T1000 (cell line): ENCODE results near the gene GDF10.

Experiments used
- DNase-seq: peaks from one replicate; lab custom pipeline; 2025; ENCODE audit warnings: mixed read lengths; lab: John Stamatoyannopoulos, UW

Gene GDF10

GRCh38 chr10:47354165-47354564 is 54.2 kb downstream of the GDF10 start:
- no peak for DNase-seq

- DNase-seq: no peak
Observed at GRCh38 chr10:47354900-47355299, 54.9 kb downstream of the GDF10 start.

GRCh38 chr10:47356708-47357107 is 56.7 kb downstream of the GDF10 start:
- no peak for DNase-seq

- no peak for DNase-seq
Observed at GRCh38 chr10:47357131-47357582, 57.2 kb downstream of the GDF10 start.

- DNase-seq: no peak
Observed at GRCh38 chr10:47357911-47358310, 57.9 kb downstream of the GDF10 start.

- DNase-seq: no peak
Observed at GRCh38 chr10:47358457-47358856, 58.5 kb downstream of the GDF10 start.

- no peak for DNase-seq
Observed at GRCh38 chr10:47359101-47359500, 59.1 kb downstream of the GDF10 start.

GRCh38 chr10:47359626-47360418 is 59.8 kb downstream of the GDF10 start:
- DNase-seq: no peak

- DNase-seq: no peak
Observed at GRCh38 chr10:47360419-47361040, 60.5 kb downstream of the GDF10 start.

- DNase-seq: no peak
Observed at GRCh38 chr10:47361293-47361692, 61.3 kb downstream of the GDF10 start.

- no peak for DNase-seq
Observed at GRCh38 chr10:47362199-47362598, 62.2 kb downstream of the GDF10 start.
